Left lung (tissue), 10 donors: Measurements from ENCODE around the gene SIX5. TPM values are rescaled to one million over a fixed set of nuclear protein-coding genes. Genes with fewer than 3 reads are reported as not detected.

ENCODE experiments used
- ATAC-seq: fragments of 200-7000 bp; cut with Tn5 transposase; one replicate; pipeline ENCODE4 v1.9.1; 2020; ENCODE audit warnings: moderate library complexity
- DNase-seq, 4 donors: peaks; one replicate each; pipeline ENCODE4 v3.0.0-alpha.2; 2013 to 2020
- H3K27ac ChIP-seq, 2 donors: fragments of 200-600 bp; sonication (generic) in 1 of 2; one replicate each; pipeline versions ENCODE4 v1.5.0 to v1.8.0; 2020 to 2021
- H3K27me3 ChIP-seq, 2 donors: fragments of 200-600 bp; sonication (generic) in 1 of 2; one replicate each; pipeline versions ENCODE4 v1.5.0 to v1.8.0; 2020 to 2021
- H3K36me3 ChIP-seq, 2 donors: fragments of 200-600 bp; sonication (generic) in 1 of 2; one replicate each; pipeline versions ENCODE4 v1.5.0 to v1.8.0; 2020 to 2021
- H3K4me1 ChIP-seq, 2 donors: fragments of 200-600 bp; one replicate each; pipeline ENCODE4 v1.8.0; 2021
- H3K4me3 ChIP-seq, 2 donors: fragments of 200-600 bp; sonication (generic) in 1 of 2; one replicate each; pipeline versions ENCODE4 v1.5.0 to v1.8.0; 2020 to 2021; ENCODE audit warnings: mild to moderate bottlenecking in 1 of 2
- H3K9me3 ChIP-seq, 2 donors: fragments of 200-600 bp; sonication (generic) in 1 of 2; one replicate each; pipeline versions ENCODE4 v1.5.0 to v1.8.0; 2020 to 2021
- intact Hi-C, 2 donors: fragments of 100-400 bp; cut with DNase I; formaldehyde crosslinking; loops; one replicate each; pipeline versions ENCODE4 v1.11.2 to v1.14.2; 2022
- polyA plus RNA-seq, 6 donors: library from polyadenylated mRNA; unstranded; fragments of 120-200 nt; gene quantifications; one replicate each; pipeline ENCODE4 v1.2.1, GENCODE V29; 2013; ENCODE audit not compliant: insufficient read length in 6 of 6
- total RNA-seq, 2 donors: library from RNA; stranded (reverse); fragmentation: NEBNext Ultra II Directional; extraction: Animal tissue kit (Norgen Biotek cat#: 25700); gene quantifications; one replicate each; pipeline ENCODE4 v1.2.1, GENCODE V29; 2021
- TF ChIP-seq, protein P1 (sequence below), 2 donors: fragments of 200-600 bp; sonication (generic) in 1 of 2; IDR thresholded peaks; one replicate each; pipeline versions ENCODE4 v1.5.0 to v1.8.0; 2021; ENCODE audit warnings: antibody characterized with exemption in 2 of 2
- donor health status: DM: no; HTN: yes; CAD: no.
- donor health status: DM: no; HTN: no; CAD: no.

The SIX5 gene
- total and polyA plus RNA-seq, 8 donors, result 11.5 to 25.0 (median 20.1) TPM

DNA sequence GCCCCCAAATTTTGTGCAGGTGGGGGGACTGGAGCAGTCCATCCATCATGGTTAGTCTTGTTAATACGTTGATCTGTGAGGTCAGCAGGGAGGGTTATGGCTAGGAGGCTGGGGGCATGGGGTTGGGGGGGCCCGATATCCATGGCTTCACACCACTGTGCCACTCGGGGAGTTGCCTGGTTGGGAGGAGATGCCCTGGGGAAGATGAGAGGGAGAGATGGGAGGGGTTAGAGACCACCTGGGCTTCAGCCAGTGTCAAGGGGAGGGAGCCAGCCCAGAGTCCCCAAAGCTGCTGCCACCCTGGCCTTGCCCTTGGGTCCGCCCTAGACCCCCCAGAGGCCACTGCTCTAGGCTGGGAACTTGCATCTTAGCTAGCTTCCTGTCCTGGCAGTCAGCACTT is 15.0 kb upstream of the SIX5 start:
- Histone ChIP-seq H3K4me1 (peaks cover 11 to 37% of the 10 kb centered on the region in 2 donors), H3K27me3 (peaks cover 0 to 100% of the 10 kb centered on the region in 2 donors), H3K36me3 (peaks cover 0 to 40% of the 10 kb centered on the region in 2 donors), H3K9me3 (no peaks in the 10 kb centered on the region), H3K4me3 (no peak overlapping the region), H3K27ac (peak overlapping the region in 1 of 2 donors; percentile 65)
- intact Hi-C loops, result no loop called here
- DNase-seq, result no peak
- TF ChIP-seq, protein P1, sequence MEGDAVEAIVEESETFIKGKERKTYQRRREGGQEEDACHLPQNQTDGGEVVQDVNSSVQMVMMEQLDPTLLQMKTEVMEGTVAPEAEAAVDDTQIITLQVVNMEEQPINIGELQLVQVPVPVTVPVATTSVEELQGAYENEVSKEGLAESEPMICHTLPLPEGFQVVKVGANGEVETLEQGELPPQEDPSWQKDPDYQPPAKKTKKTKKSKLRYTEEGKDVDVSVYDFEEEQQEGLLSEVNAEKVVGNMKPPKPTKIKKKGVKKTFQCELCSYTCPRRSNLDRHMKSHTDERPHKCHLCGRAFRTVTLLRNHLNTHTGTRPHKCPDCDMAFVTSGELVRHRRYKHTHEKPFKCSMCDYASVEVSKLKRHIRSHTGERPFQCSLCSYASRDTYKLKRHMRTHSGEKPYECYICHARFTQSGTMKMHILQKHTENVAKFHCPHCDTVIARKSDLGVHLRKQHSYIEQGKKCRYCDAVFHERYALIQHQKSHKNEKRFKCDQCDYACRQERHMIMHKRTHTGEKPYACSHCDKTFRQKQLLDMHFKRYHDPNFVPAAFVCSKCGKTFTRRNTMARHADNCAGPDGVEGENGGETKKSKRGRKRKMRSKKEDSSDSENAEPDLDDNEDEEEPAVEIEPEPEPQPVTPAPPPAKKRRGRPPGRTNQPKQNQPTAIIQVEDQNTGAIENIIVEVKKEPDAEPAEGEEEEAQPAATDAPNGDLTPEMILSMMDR (IDR thresholded peaks at IDR 0.05), result no peak
- ATAC-seq, result no peak

- intact Hi-C loops, result no loop called here
- Histone ChIP-seq H3K9me3 (no peaks in the 10 kb centered on the region), H3K27ac (peak overlapping the region; percentile 48 to 65), H3K36me3 (peaks cover 0 to 31% of the 10 kb centered on the region in 2 donors), H3K4me3 (no peak overlapping the region), H3K4me1 (peaks cover 11 to 42% of the 10 kb centered on the region in 2 donors), H3K27me3 (peaks cover 0 to 100% of the 10 kb centered on the region in 2 donors)
- no peak for DNase-seq
- TF ChIP-seq, protein P1 (IDR thresholded peaks at IDR 0.05), result no peak
- no peak for ATAC-seq
Observed at GRCh38 chr19:45782820-45783785, 14.1 kb upstream of the SIX5 start.

- DNase-seq, result peak in 1 of 4 donors; percentile 75
- Histone ChIP-seq H3K4me1 (peaks cover 11 to 42% of the 10 kb centered on the region in 2 donors), H3K36me3 (peaks cover 0 to 31% of the 10 kb centered on the region in 2 donors), H3K27ac (peak within 1 kb of the TSS; percentile 48 to 65), H3K27me3 (peaks cover 0 to 100% of the 10 kb centered on the region in 2 donors), H3K9me3 (no peaks in the 10 kb centered on the region), H3K4me3 (peak within 1 kb of the TSS; percentile 35 to 36)
- intact Hi-C loops, result no loop called here
- ATAC-seq, result peak; percentile 18
- TF ChIP-seq, protein P1 (IDR thresholded peaks at IDR 0.05), result no peak
Observed at GRCh38 chr19:45782162-45782691, 13.2 kb upstream of the SIX5 start, which contains the start of gene DMPK. TSS of gene DMPK (minus strand) at chr19:45782490. CDS start at chr19:45782352, 138 bp downstream.

DNA sequence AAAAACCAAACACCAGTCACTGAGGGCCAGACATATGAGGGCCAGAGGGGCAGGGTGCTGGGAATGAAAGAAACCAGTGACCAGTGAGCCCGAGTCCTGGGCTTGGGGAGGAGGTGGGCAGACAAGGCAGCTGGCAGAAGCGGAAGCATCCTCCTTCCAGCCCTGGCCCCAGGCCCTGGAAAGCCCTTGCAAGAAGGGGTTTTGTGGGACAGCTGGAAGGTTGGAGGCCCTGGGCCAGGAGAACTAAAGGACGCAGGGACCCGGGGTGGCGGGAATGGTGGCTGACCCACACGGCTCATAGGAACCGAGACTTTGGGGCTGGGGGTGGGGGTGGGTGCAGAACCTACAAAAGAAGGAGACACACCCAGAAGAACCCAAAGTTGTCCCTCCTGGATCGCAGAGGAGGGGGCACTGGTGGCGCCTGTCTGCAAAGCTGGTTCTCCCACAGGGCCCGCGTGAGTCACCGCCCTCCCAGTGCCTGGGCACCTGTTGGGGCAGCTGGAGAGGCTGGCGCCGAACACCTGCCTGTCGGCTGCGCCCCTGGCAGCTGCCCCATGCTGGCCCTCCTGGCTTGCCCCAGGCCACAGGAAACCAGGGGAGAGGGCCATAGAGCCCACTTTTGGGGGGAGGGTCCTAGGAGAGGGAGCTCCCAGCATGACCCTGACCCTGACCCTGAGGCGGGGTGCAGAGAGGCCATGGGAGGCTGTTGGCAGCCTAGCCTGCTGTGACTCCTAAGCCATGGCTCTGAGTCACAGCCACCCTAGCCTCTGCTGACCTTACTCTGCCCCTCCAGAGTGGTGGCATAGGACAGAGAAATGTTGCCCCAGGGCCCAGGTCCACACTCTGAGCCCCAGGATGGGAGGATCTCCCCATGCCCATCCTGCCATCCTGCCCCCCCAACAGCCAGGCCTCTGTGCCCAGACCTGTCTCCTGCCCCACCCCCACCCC is 12.4 kb upstream of the SIX5 start:
- Histone ChIP-seq H3K9me3 (no peaks in the 10 kb centered on the region), H3K27ac (peak overlapping the region in 1 of 2 donors; percentile 37), H3K4me1 (peaks cover 11 to 42% of the 10 kb centered on the region in 2 donors), H3K36me3 (peaks cover 0 to 31% of the 10 kb centered on the region in 2 donors), H3K27me3 (peaks cover 0 to 100% of the 10 kb centered on the region in 2 donors), H3K4me3 (peak overlapping the region; percentile 35 to 36)
- DNase-seq (peak in 1 of 4 donors; percentile 86), ATAC-seq (peak; percentile 36)
- TF ChIP-seq, protein P1 (IDR thresholded peaks at IDR 0.05), result no peak
- intact Hi-C loops, result no loop called here
